Smooth muscle cell (in vitro differentiated cells): ENCODE results near the gene SLC6A7. TPM values are rescaled to one million over a fixed set of nuclear protein-coding genes. Genes with fewer than 3 reads are reported as not detected.

ENCODE experiments used
- DNase-seq: peaks from one replicate; lab custom pipeline; 2025; ENCODE audit not compliant: unreplicated experiment; lab: John Stamatoyannopoulos, UW
- H2AFZ ChIP-seq: fragments of 200-600 bp; sonication (generic); 2 replicates; pipeline ENCODE4 v1.6.0; 2016; ENCODE audit warnings: antibody characterized with exemption, low read depth, mild to moderate bottlenecking
- H3F3A ChIP-seq: fragments of 200-600 bp; sonication (generic); 2 replicates; pipeline ENCODE4 v1.6.0; 2017; ENCODE audit warnings: antibody characterized with exemption, low read depth
- H3K27ac ChIP-seq: fragments of 200-600 bp; sonication (generic); 2 replicates; pipeline ENCODE4 v1.5.1; 2016; ENCODE audit warnings: low read depth, mild to moderate bottlenecking
- H3K27me3 ChIP-seq: fragments of 200-600 bp; sonication (generic); 2 replicates; pipeline ENCODE4 v1.6.1; 2016; ENCODE audit warnings: low read depth, mild to moderate bottlenecking
- H3K36me3 ChIP-seq: fragments of 200-600 bp; sonication (generic); 2 replicates; pipeline ENCODE4 v1.5.1; 2016; ENCODE audit warnings: low read depth
- H3K4me1 ChIP-seq: fragments of 200-600 bp; sonication (generic); 2 replicates; pipeline ENCODE4 v1.5.1; 2016; ENCODE audit warnings: low read depth
- H3K4me2 ChIP-seq: fragments of 200-600 bp; sonication (generic); 2 replicates; pipeline ENCODE4 v1.6.0; 2016; ENCODE audit warnings: mild to moderate bottlenecking
- H3K4me3 ChIP-seq: fragments of 200-600 bp; sonication (generic); 2 replicates; pipeline ENCODE4 v1.5.1; 2016; ENCODE audit warnings: mild to moderate bottlenecking
- H3K79me2 ChIP-seq: fragments of 200-600 bp; sonication (generic); 2 replicates; pipeline ENCODE4 v1.6.0; 2016; ENCODE audit warnings: low read depth, mild to moderate bottlenecking
- H3K9ac ChIP-seq: fragments of 200-600 bp; sonication (generic); 2 replicates; pipeline ENCODE4 v1.6.0; 2016; ENCODE audit warnings: low read depth
- H3K9me3 ChIP-seq: fragments of 200-600 bp; sonication (generic); replicated peaks from 2 replicates; pipeline ENCODE4 v1.5.1; 2016; ENCODE audit warnings: low read depth
- H4K20me1 ChIP-seq: fragments of 200-600 bp; sonication (generic); 2 replicates; pipeline ENCODE4 v1.6.0; 2016; ENCODE audit warnings: low read depth
- CTCF ChIP-seq: fragments of 200-600 bp; sonication (generic); IDR thresholded peaks from 2 replicates; pipeline ENCODE4 v1.5.1; 2017; ENCODE audit warnings: borderline replicate concordance, mild to moderate bottlenecking, antibody characterized with exemption; ENCODE audit not compliant: insufficient read depth, poor library complexity, severe bottlenecking
- WGBS: methylation state at CpG from one replicate; pipeline ENCODE4 v1.1.7; 2016; ENCODE audit warnings: low lambda C conversion rate; 5-methylcytosine and 5-hydroxymethylcytosine counted together
- polyA plus RNA-seq: library from polyadenylated mRNA; unstranded; fragments of >200 nt; fragmentation: Nextera tagmentation; extraction: Ambion mirVana; gene quantifications from 2 replicates; pipeline ENCODE4 v1.2.1, GENCODE V29; 2016
- total RNA-seq: library from RNA; depleted of rRNA; stranded (reverse); fragments of >200 nt; gene quantifications from 2 replicates; pipeline ENCODE4 v1.2.3, GENCODE V29; 2014

The SLC6A7 gene
- total and polyA plus RNA-seq, 2 experiments from 2014 or later: 0.10 TPM; not detected in 1

- H3K27ac ChIP-seq: no peak overlapping the region
- no peak for TF ChIP-seq CTCF
- WGBS: 87% methylated on average over 4 of the region's 4 CpGs
Measured at GRCh38 chr5:150177721-150178120, 12.1 kb upstream of the SLC6A7 start.

GRCh38 chr5:150178262-150178661, 11.6 kb upstream of the SLC6A7 start:
- Histone ChIP-seq H4K20me1 (no peaks in the 10 kb centered on the region), H3K4me1 (no peaks in the 10 kb centered on the region), H3K4me3 (no peak overlapping the region), H2AFZ (no peak overlapping the region), H3K27ac (no peak overlapping the region), H3K27me3 (no peaks in the 10 kb centered on the region), H3K9ac (no peak overlapping the region), H3K9me3 (no peaks in the 10 kb centered on the region), H3F3A (no peaks in the 10 kb centered on the region), H3K4me2 (no peak overlapping the region), H3K79me2 (no peaks in the 10 kb centered on the region), H3K36me3 (no peaks in the 10 kb centered on the region)
- 78% methylated on average over 4 of the region's 4 CpGs for WGBS
- TF ChIP-seq CTCF: no peak
- DNase-seq: no peak

More at GRCh38 chr5:150177721-150178120, 12.1 kb upstream of the SLC6A7 start:
- Histone ChIP-seq H3K4me2 (no peak overlapping the region), H2AFZ (no peak overlapping the region), H3K36me3 (no peaks in the 10 kb centered on the region), H4K20me1 (no peaks in the 10 kb centered on the region), H3F3A (no peaks in the 10 kb centered on the region), H3K79me2 (no peaks in the 10 kb centered on the region), H3K9ac (no peak overlapping the region), H3K4me1 (no peaks in the 10 kb centered on the region), H3K9me3 (no peaks in the 10 kb centered on the region), H3K27me3 (no peaks in the 10 kb centered on the region), H3K4me3 (no peak overlapping the region)
- DNase-seq: no peak

- TF ChIP-seq CTCF: no peak
- no peaks in the 10 kb centered on the region for H4K20me1 ChIP-seq
- no peaks in the 10 kb centered on the region for H3K27me3 ChIP-seq
- H3K4me2 ChIP-seq: no peak overlapping the region
- no peaks in the 10 kb centered on the region for H3K9me3 ChIP-seq
- WGBS: 93% methylated on average over 7 of the region's 7 CpGs
- H3F3A ChIP-seq: no peaks in the 10 kb centered on the region
- H3K4me3 ChIP-seq: no peak overlapping the region
- no peak overlapping the region for H3K9ac ChIP-seq
- H3K27ac ChIP-seq: no peak overlapping the region
- H3K36me3 ChIP-seq: no peaks in the 10 kb centered on the region
- H2AFZ ChIP-seq: no peak overlapping the region
- no peaks in the 10 kb centered on the region for H3K4me1 ChIP-seq
- H3K79me2 ChIP-seq: no peaks in the 10 kb centered on the region
- DNase-seq: no peak
Measured at GRCh38 chr5:150179019-150179620, 10.7 kb upstream of the SLC6A7 start.

GRCh38 chr5:150180241-150181026, 9.4 kb upstream of the SLC6A7 start:
- H3K4me3 ChIP-seq: no peak overlapping the region
- no peaks in the 10 kb centered on the region for H3K27me3 ChIP-seq
- no peak overlapping the region for H2AFZ ChIP-seq
- no peaks in the 10 kb centered on the region for H3K79me2 ChIP-seq
- DNase-seq: no peak
- H3K4me1 ChIP-seq: no peaks in the 10 kb centered on the region
- no peak for TF ChIP-seq CTCF
- H3K27ac ChIP-seq: peak overlapping the region; percentile 28
- H3K9me3 ChIP-seq: no peaks in the 10 kb centered on the region
- H3F3A ChIP-seq: no peaks in the 10 kb centered on the region
- H3K9ac ChIP-seq: no peak overlapping the region
- no peaks in the 10 kb centered on the region for H4K20me1 ChIP-seq
- H3K36me3 ChIP-seq: no peaks in the 10 kb centered on the region
- 75% methylated on average over 18 of the region's 18 CpGs for WGBS
- H3K4me2 ChIP-seq: no peak overlapping the region
